H1 (cell line): ENCODE results near the gene PMS2. TPM values are rescaled to one million over a fixed set of nuclear protein-coding genes. Genes with fewer than 3 reads are reported as not detected.

Experiments used
- CTCF ChIA-PET: fragments of 300-600 bp; sonication (Branson Sonifier 250); formaldehyde crosslinking; loops from one replicate; lab custom pipeline; 2021; ENCODE audit not compliant: partially characterized antibody; lab: Charles Lee
- POLR2A ChIA-PET: fragments of 300-600 bp; sonication (Branson Sonifier 250); formaldehyde crosslinking; loops from one replicate; lab custom pipeline; 2021; ENCODE audit warnings: inconsistent platforms; ENCODE audit not compliant: partially characterized antibody; lab: Charles Lee
- DNase-seq, 2 experiments: peaks; one replicate each; pipeline versions ENCODE4 v3.0.0 to v3.0.0-alpha.2; 2010 to 2022; ENCODE audit warnings: low spot score in 2 of 2, low read depth in 1 of 2, mixed read lengths in 1 of 2
- FAIRE-seq: peaks from 2 replicates; lab custom pipeline; 2011; peaks lifted over from hg19 to GRCh38; lab: Jason Lieb, UNC
- H2AFZ ChIP-seq: 2 replicates; pipeline ENCODE4 v1.8.1; 2012; ENCODE audit warnings: low read length, inconsistent platforms
- H2AK5ac ChIP-seq: 2 replicates; pipeline ENCODE4 v1.6.1; 2013; ENCODE audit warnings: low read depth, low read length
- H2BK120ac ChIP-seq: replicated peaks from 2 replicates; pipeline ENCODE3; 2013; ENCODE audit warnings: low read depth, low read length, inconsistent platforms
- H2BK12ac ChIP-seq: 2 replicates; pipeline ENCODE4 v1.6.1; 2013; ENCODE audit warnings: low read depth, low read length
- H2BK15ac ChIP-seq: 2 replicates; pipeline ENCODE4 v1.6.1; 2013; ENCODE audit warnings: low read length
- H2BK20ac ChIP-seq: 2 replicates; pipeline ENCODE4 v1.6.1; 2013; ENCODE audit warnings: low read length
- H2BK5ac ChIP-seq: 2 replicates; pipeline ENCODE4 v1.6.1; 2013; ENCODE audit warnings: low read depth, low read length
- H3K14ac ChIP-seq: 2 replicates; pipeline ENCODE4 v1.6.1; 2013; ENCODE audit warnings: inconsistent platforms; ENCODE audit not compliant: insufficient read length
- H3K18ac ChIP-seq: 2 replicates; pipeline ENCODE4 v1.6.1; 2013; ENCODE audit warnings: low read length; ENCODE audit errors: extremely low read depth
- H3K23ac ChIP-seq: 2 replicates; pipeline ENCODE4 v1.6.1; 2013; ENCODE audit warnings: inconsistent platforms; ENCODE audit not compliant: insufficient read length
- H3K23me2 ChIP-seq: 2 replicates; pipeline ENCODE4 v1.6.1; 2013; ENCODE audit warnings: low read depth, low read length
- H3K27ac ChIP-seq: 2 replicates; pipeline ENCODE4 v1.6.1; 2011; ENCODE audit warnings: low read depth, low read length, inconsistent platforms
- H3K27me3 ChIP-seq, 4 experiments: replicated peaks in 1 of 4; 1 replicate in 1 of 4; 2 replicates in 3 of 4; pipeline versions ENCODE4 v1.6.1 to v1.8.1; 2011 to 2013; ENCODE audit warnings: low read length in 3 of 4, mild to moderate bottlenecking in 3 of 4, inconsistent platforms in 2 of 4, mixed read lengths in 2 of 4, moderate library complexity in 1 of 4; ENCODE audit not compliant: control insufficient read depth in 3 of 4, insufficient read depth in 3 of 4; ENCODE audit errors: extremely low read depth in 1 of 4
- H3K36me3 ChIP-seq, 4 experiments: 2 replicates each; pipeline versions ENCODE4 v1.6.1 to v1.8.1; 2011 to 2013; ENCODE audit warnings: mild to moderate bottlenecking in 4 of 4, low read length in 3 of 4, moderate library complexity in 2 of 4, control low read depth in 1 of 4, inconsistent platforms in 1 of 4; ENCODE audit not compliant: insufficient read depth in 4 of 4, control insufficient read depth in 2 of 4
- H3K4ac ChIP-seq: replicated peaks from 2 replicates; pipeline ENCODE3; 2013; ENCODE audit warnings: low read length, low read depth, mixed read lengths, inconsistent platforms; ENCODE audit not compliant: insufficient read length
- H3K4me1 ChIP-seq, 4 experiments: replicated peaks in 1 of 4; 1 replicate in 1 of 4; 2 replicates in 3 of 4; pipeline versions ENCODE4 v1.6.1 to v1.8.1; 2011 to 2013; ENCODE audit warnings: low read length in 3 of 4, inconsistent platforms in 2 of 4, mixed read lengths in 1 of 4; ENCODE audit not compliant: insufficient read depth in 4 of 4, control insufficient read depth in 3 of 4
- H3K4me2 ChIP-seq, 2 experiments: 2 replicates each; pipeline versions ENCODE4 v1.6.1 to v1.8.1; 2011 to 2013; ENCODE audit warnings: low read depth in 2 of 2, low read length in 2 of 2, control low read depth in 1 of 2, inconsistent platforms in 1 of 2, mild to moderate bottlenecking in 1 of 2; ENCODE audit not compliant: insufficient read depth in 1 of 2
- H3K4me3 ChIP-seq, 4 experiments: fragments of 200-600, 300-600 bp in 1 of 4; sonication (generic), shearing (Covaris generic), sonication (Bioruptor Twin) in 1 of 4; 2 replicates each; pipeline versions ENCODE4 v1.5.1 to v1.8.1; 2011 to 2016; ENCODE audit warnings: low read length in 4 of 4, low read depth in 3 of 4, control low read depth in 2 of 4, inconsistent platforms in 2 of 4, mild to moderate bottlenecking in 2 of 4, mixed read lengths in 1 of 4, moderate library complexity in 1 of 4; ENCODE audit not compliant: insufficient read depth in 2 of 4; ENCODE audit errors: extremely low read depth in 1 of 4
- H3K56ac ChIP-seq: replicated peaks from 2 replicates; pipeline ENCODE3; 2013; ENCODE audit warnings: low read depth, mild to moderate bottlenecking, mixed read lengths, low read length, inconsistent platforms; ENCODE audit not compliant: insufficient read length
- H3K79me1 ChIP-seq: 2 replicates; pipeline ENCODE4 v1.6.1; 2013; ENCODE audit warnings: low read depth, low read length, control low read depth
- H3K79me2 ChIP-seq, 2 experiments: 2 replicates each; pipeline versions ENCODE4 v1.6.1 to v1.8.1; 2012 to 2013; ENCODE audit warnings: low read length in 2 of 2, mild to moderate bottlenecking in 2 of 2, inconsistent platforms in 1 of 2; ENCODE audit not compliant: insufficient read depth in 2 of 2, control insufficient read depth in 1 of 2
- H3K9ac ChIP-seq, 4 experiments: replicated peaks in 1 of 4; 1 replicate in 1 of 4; 2 replicates in 3 of 4; pipeline versions ENCODE4 v1.6.1 to v1.8.1; 2011 to 2013; ENCODE audit warnings: low read depth in 3 of 4, low read length in 3 of 4, control low read depth in 2 of 4, mild to moderate bottlenecking in 2 of 4, moderate library complexity in 2 of 4, inconsistent platforms in 1 of 4; ENCODE audit errors: extremely low read depth in 1 of 4
- H3K9me3 ChIP-seq, 2 experiments: 2 replicates each; pipeline versions ENCODE4 v1.6.1 to v1.8.1; 2012 to 2013; ENCODE audit warnings: mild to moderate bottlenecking in 2 of 2, moderate library complexity in 2 of 2, control low read depth in 1 of 2, inconsistent platforms in 1 of 2, low read depth in 1 of 2, low read length in 1 of 2, mixed read lengths in 1 of 2; ENCODE audit not compliant: insufficient read depth in 2 of 2
- H4K20me1 ChIP-seq, 2 experiments: replicated peaks in 1 of 2; 2 replicates each; pipeline versions ENCODE3 to v1.8.1; 2011 to 2013; ENCODE audit warnings: inconsistent platforms in 2 of 2, low read length in 2 of 2, mild to moderate bottlenecking in 1 of 2; ENCODE audit not compliant: insufficient read depth in 2 of 2, control insufficient read depth in 1 of 2
- H4K5ac ChIP-seq: 2 replicates; pipeline ENCODE4 v1.6.1; 2013; ENCODE audit warnings: low read length, low read depth, mixed read lengths, inconsistent platforms; ENCODE audit not compliant: insufficient read length
- H4K8ac ChIP-seq: 2 replicates; pipeline ENCODE4 v1.8.0; 2013; ENCODE audit warnings: mild to moderate bottlenecking, moderate library complexity, low read length, inconsistent platforms; ENCODE audit not compliant: insufficient read depth; ENCODE audit errors: extremely low read depth
- H4K91ac ChIP-seq: replicated peaks from 2 replicates; pipeline ENCODE3; 2013; ENCODE audit warnings: low read length, mixed read lengths, inconsistent platforms; ENCODE audit not compliant: insufficient read length
- ASH2L ChIP-seq: fragments of 200-600, 300-600 bp; sonication (generic); IDR thresholded peaks from one replicate; pipeline ENCODE4 v1.7.1; 2017; ENCODE audit warnings: low read length
- NANOG ChIP-seq: IDR thresholded peaks from 2 replicates; pipeline ENCODE4 v1.6.1; 2011; ENCODE audit warnings: low read length, low read depth, mild to moderate bottlenecking, inconsistent platforms; ENCODE audit not compliant: insufficient read depth, poor library complexity, severe bottlenecking
- RBBP5 ChIP-seq: IDR thresholded peaks from 2 replicates; pipeline ENCODE4 v1.7.1; 2012; ENCODE audit warnings: low read depth, mild to moderate bottlenecking, inconsistent platforms, low read length, moderate library complexity, borderline replicate concordance
- RNF2 ChIP-seq: fragments of 200-900, 300-1000 bp; sonication (generic); IDR thresholded peaks from 2 replicates; pipeline ENCODE4 v1.7.1; 2016; ENCODE audit warnings: borderline replicate concordance, low read depth, mild to moderate bottlenecking, antibody characterized with exemption, low read length; ENCODE audit not compliant: poor library complexity, severe bottlenecking; ENCODE audit errors: missing control alignments
- RXRA ChIP-seq: IDR thresholded peaks from 2 replicates; pipeline ENCODE4 v1.6.1; 2011; ENCODE audit warnings: low read depth, mild to moderate bottlenecking, low read length, moderate library complexity; ENCODE audit not compliant: insufficient read depth
- SP4 ChIP-seq: IDR thresholded peaks from 2 replicates; pipeline ENCODE4 v1.6.1; 2012; ENCODE audit warnings: low read length, inconsistent platforms
- TBP ChIP-seq: IDR thresholded peaks from 2 replicates; pipeline ENCODE4 v1.6.1; 2011; ENCODE audit warnings: low read depth, low read length, improper control_type of control experiment
- TCF12 ChIP-seq: IDR thresholded peaks from 2 replicates; pipeline ENCODE4 v1.6.1; 2011; ENCODE audit warnings: low read depth, mild to moderate bottlenecking, low read length
- ZNF274 ChIP-seq: IDR thresholded peaks from 2 replicates; pipeline ENCODE4 v1.7.0; 2012; ENCODE audit warnings: low read length, borderline replicate concordance; ENCODE audit errors: extremely low read depth
- WGBS, 2 experiments: shearing (Covaris generic) in 1 of 2; methylation state at CpG; one replicate each; pipeline versions ENCODE4 v1.1.6 to v1.1.7; 2013 to 2015; ENCODE audit warnings: low lambda C conversion rate in 2 of 2, mixed read lengths in 2 of 2, inconsistent platforms in 1 of 2, low coverage in 1 of 2, missing lambda C conversion rate in 1 of 2; ENCODE audit not compliant: insufficient replicate concordance in 2 of 2, insufficient coverage in 1 of 2, insufficient read length in 1 of 2; ENCODE audit errors: extremely low coverage in 1 of 2, missing lambda C conversion rate in 1 of 2; 5-methylcytosine and 5-hydroxymethylcytosine counted together
- polyA plus RNA-seq, 7 experiments: library from polyadenylated mRNA; depleted of rRNA in 3 of 7; stranded (reverse) in 5 of 7; unstranded in 2 of 7; fragments of >200 nt in 5 of 7; fragments of 200-250 nt in 2 of 7; gene quantifications; 1 replicate in 5 of 7; 2 replicates in 1 of 7; 4 replicates in 1 of 7; pipeline versions ENCODE4 v1.2.1 to v1.2.3, GENCODE V29; 2011 to 2013; ENCODE audit warnings: missing spikeins in 2 of 7, mixed read lengths in 2 of 7
- total RNA-seq: library from RNA; stranded (reverse); fragmentation: NEBNext Ultra II Directional; extraction: Animal tissue kit (Norgen Biotek cat#: 25700); gene quantifications from 2 replicates; pipeline ENCODE4 v1.2.1, GENCODE V29; 2021
- TF ChIP-seq, protein P1 (sequence below): IDR thresholded peaks from 2 replicates; pipeline ENCODE4 v1.6.1; 2012; ENCODE audit warnings: inconsistent platforms
- TF ChIP-seq, protein P2 (sequence below): IDR thresholded peaks from 2 replicates; pipeline ENCODE4 v1.6.1; 2012; ENCODE audit warnings: inconsistent platforms

The PMS2 gene
- total and polyA plus RNA-seq, 2 of the 8 experiments (the other 6 are each of a cell fraction or from before 2014, with no cell fraction given), result 4.8 to 12.1 TPM

DNA sequence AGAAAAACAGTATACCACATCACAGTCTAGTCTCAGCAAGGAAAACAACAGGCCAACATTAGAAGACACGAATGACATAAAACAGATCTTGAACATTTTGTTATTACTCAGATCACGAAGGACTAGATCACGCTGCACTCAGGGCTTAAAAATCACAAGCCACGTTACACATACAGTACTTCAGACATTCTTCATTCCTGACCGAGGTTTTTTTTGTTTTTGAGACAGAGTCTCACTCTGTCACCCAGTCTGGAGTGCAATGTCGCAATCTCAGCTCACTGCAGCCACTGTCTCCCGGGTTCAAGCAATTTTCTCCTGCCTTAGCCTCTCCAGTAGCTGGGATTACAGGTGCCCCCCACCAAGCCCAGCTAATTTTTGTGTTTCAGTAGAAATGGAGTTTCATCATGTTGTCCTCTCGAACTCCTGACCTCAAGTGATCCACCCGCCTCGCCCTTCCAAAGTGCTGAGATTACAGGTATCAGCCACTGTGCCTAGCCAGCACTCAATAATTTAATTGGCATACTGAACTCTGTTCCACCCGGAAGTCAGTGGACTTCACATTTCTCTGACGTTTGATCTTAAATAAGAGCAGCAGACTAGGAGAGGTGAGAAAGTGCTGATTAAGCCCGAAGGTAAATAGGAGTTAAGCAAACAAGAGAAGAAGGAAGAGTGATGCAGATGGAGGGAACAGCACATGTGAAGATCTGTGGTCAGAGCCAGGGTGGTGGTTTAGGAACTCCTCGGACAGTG is 3.7 kb upstream of the PMS2 start:
- POLR2A ChIA-PET, result interaction anchor here (8.0 kb wide), 1 partner anchor 12 kb away, joined by 66 read pairs; no protein-coding TSS in a partner anchor
- Histone ChIP-seq H2BK20ac (no peak overlapping the region), H2BK120ac (no peak overlapping the region), H4K91ac (no peak overlapping the region), H3K4ac (no peak overlapping the region), H3K9me3 (no peaks in the 10 kb centered on the region), H4K8ac (no peak overlapping the region), H3K23me2 (no peaks in the 10 kb centered on the region), H3K36me3 (peaks cover 19 to 56% (median 30%) of the 10 kb centered on the region in 4 experiments), H2BK15ac (no peak overlapping the region), H2BK5ac (no peak overlapping the region; the same call in 1 of the 2 replicates), H3K4me3 (no peak overlapping the region), H3K27me3 (no peaks in the 10 kb centered on the region), H3K27ac (no peak overlapping the region), H3K9ac (no peak overlapping the region), H3K4me2 (no peak overlapping the region), H2AFZ (no peak overlapping the region), H3K14ac (no peak overlapping the region), H4K5ac (no peak overlapping the region), H2BK12ac (no peak overlapping the region), H3K18ac (no peak overlapping the region), H3K79me2 (peaks cover 2 to 53% of the 10 kb centered on the region in 2 experiments; a peak in 3 of 4 replicates), H2AK5ac (no peak overlapping the region), H4K20me1 (peaks cover 2 to 11% of the 10 kb centered on the region in 2 experiments), H3K4me1 (peaks cover 0 to 3% (median 0%) of the 10 kb centered on the region in 4 experiments; a peak in 1 of 7 replicates), H3K56ac (no peak overlapping the region), H3K79me1 (peaks cover 4% of the 10 kb centered on the region), H3K23ac (no peak overlapping the region)
- DNase-seq (no peak), FAIRE-seq (no peak)
- CTCF ChIA-PET, result interaction anchor here (1.0 kb wide), 1 partner anchor 15 kb away, joined by 4 read pairs; no protein-coding TSS in a partner anchor
- 92% methylated on average over 14 of the region's 14 CpGs; no CpG with 5 or more reads in 1 of the 2 experiments for WGBS, 2 experiments
- no peak for TF ChIP-seq TCF12
- no peak for TF ChIP-seq ZNF274
- no peak for TF ChIP-seq NANOG
- no peak for TF ChIP-seq RBBP5
- TF ChIP-seq, protein P1, sequence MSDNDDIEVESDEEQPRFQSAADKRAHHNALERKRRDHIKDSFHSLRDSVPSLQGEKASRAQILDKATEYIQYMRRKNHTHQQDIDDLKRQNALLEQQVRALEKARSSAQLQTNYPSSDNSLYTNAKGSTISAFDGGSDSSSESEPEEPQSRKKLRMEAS, result no peak
- no peak for TF ChIP-seq RNF2
- TF ChIP-seq TBP, result no peak
- no peak for TF ChIP-seq ASH2L
- no peak for TF ChIP-seq RXRA
- TF ChIP-seq SP4, result no peak
- TF ChIP-seq, protein P2, sequence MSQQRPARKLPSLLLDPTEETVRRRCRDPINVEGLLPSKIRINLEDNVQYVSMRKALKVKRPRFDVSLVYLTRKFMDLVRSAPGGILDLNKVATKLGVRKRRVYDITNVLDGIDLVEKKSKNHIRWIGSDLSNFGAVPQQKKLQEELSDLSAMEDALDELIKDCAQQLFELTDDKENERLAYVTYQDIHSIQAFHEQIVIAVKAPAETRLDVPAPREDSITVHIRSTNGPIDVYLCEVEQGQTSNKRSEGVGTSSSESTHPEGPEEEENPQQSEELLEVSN, result no peak
